ENCODE data around the gene DIRAS3.

DNA sequence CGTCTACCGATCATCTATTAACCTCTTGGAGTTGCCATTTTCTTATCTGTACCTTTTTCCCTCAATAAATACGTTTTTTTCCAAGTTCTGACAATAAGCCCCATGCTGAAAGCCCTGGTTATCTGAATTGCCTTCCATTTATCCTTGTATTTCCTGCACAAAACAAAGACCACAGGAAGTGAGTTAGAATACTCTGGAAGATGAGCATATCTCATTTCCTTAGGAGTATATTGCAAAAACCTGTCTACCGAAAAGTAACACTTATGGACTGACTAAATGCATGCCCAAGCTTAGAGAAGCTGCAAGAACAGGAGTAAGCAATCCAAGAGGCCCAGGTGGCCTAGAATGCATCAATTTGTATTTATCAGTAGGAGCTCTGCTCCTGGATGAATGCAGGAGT, 39.9 kb downstream of the DIRAS3 start:
- TF ChIP-seq, protein P1, sequence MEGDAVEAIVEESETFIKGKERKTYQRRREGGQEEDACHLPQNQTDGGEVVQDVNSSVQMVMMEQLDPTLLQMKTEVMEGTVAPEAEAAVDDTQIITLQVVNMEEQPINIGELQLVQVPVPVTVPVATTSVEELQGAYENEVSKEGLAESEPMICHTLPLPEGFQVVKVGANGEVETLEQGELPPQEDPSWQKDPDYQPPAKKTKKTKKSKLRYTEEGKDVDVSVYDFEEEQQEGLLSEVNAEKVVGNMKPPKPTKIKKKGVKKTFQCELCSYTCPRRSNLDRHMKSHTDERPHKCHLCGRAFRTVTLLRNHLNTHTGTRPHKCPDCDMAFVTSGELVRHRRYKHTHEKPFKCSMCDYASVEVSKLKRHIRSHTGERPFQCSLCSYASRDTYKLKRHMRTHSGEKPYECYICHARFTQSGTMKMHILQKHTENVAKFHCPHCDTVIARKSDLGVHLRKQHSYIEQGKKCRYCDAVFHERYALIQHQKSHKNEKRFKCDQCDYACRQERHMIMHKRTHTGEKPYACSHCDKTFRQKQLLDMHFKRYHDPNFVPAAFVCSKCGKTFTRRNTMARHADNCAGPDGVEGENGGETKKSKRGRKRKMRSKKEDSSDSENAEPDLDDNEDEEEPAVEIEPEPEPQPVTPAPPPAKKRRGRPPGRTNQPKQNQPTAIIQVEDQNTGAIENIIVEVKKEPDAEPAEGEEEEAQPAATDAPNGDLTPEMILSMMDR (IDR thresholded peaks at IDR 0.05): no peak
- TF ChIP-seq POLR2A (IDR thresholded peaks at IDR 0.05): no peak

Measured in esophagus squamous epithelium (tissue), 4 donors.